Measurements from ENCODE around the gene DNAJC7. TPM values are rescaled to one million over a fixed set of nuclear protein-coding genes. Genes with fewer than 3 reads are reported as not detected.
A peak's percentile ranks its signal among the peaks of the same experiment; 100 is the strongest.

The DNAJC7 gene
- total RNA-seq, 1 experiment from 2014 or later: 147 TPM

DNA sequence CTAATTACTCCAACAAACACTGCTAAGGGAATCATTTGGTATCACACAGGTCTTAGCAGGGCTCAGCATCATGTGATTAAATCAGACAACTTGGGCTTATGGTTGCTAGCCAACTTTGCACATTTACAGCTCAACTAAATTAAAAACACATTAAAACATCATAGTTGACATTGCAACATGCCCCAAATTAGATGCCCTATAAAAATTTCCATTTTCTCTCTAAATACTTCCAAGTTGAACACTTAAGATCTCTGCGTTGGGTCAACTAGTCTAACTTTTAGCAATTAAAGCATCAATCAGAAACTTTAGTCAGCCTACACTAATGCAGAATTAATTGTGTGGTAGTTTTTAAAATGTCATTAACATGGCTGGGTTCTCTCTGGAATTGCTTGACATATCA lies 12.1 kb downstream of the DNAJC7 start:
- TF ChIP-seq, protein P1, sequence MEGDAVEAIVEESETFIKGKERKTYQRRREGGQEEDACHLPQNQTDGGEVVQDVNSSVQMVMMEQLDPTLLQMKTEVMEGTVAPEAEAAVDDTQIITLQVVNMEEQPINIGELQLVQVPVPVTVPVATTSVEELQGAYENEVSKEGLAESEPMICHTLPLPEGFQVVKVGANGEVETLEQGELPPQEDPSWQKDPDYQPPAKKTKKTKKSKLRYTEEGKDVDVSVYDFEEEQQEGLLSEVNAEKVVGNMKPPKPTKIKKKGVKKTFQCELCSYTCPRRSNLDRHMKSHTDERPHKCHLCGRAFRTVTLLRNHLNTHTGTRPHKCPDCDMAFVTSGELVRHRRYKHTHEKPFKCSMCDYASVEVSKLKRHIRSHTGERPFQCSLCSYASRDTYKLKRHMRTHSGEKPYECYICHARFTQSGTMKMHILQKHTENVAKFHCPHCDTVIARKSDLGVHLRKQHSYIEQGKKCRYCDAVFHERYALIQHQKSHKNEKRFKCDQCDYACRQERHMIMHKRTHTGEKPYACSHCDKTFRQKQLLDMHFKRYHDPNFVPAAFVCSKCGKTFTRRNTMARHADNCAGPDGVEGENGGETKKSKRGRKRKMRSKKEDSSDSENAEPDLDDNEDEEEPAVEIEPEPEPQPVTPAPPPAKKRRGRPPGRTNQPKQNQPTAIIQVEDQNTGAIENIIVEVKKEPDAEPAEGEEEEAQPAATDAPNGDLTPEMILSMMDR (IDR thresholded peaks at IDR 0.05; ENCODE audit: insufficient read depth in 1 of 2, low read depth in 1 of 2, low read length in 1 of 2, severe bottlenecking in 1 of 2, unreplicated experiment in 1 of 2): no peak
- no peaks in the 10 kb centered on the region for H3K9me3 Mint-ChIP-seq (ENCODE audit: unreplicated experiment)
- H3K36me3 Mint-ChIP-seq (ENCODE audit: insufficient read depth, unreplicated experiment): peaks cover 45% of the 10 kb centered on the region
- H3K27ac Mint-ChIP-seq (ENCODE audit: unreplicated experiment): peak overlapping the region; percentile 92
- Histone ChIP-seq H3K27me3 (replicated peaks; ENCODE audit: control insufficient read depth, insufficient read depth, low read length) (no peaks in the 10 kb centered on the region), H3K9me3 (no peaks in the 10 kb centered on the region), H3K4me1 (peaks cover 49% of the 10 kb centered on the region), H3K36me3 (ENCODE audit: control insufficient read depth, insufficient read depth, low read length) (peaks cover 3% of the 10 kb centered on the region; the same call in 1 of the 2 replicates), H3K4me3 (ENCODE audit: low read depth, low read length) (no peak overlapping the region)
- no TSS peak for BruUV-seq (replicated peaks)
- POLR2A ChIA-PET: no interaction called here
- H3K4me1 Mint-ChIP-seq (ENCODE audit: low read depth, unreplicated experiment): peaks cover 26% of the 10 kb centered on the region
- no peaks in the 10 kb centered on the region for H3K27me3 Mint-ChIP-seq (ENCODE audit: insufficient read depth, unreplicated experiment)
- intact Hi-C loops (cut with micrococcal nuclease; ENCODE audit: unreplicated experiment): no loop called here
- no peak overlapping the region for H3K4me3 Mint-ChIP-seq (ENCODE audit: unreplicated experiment)
- no peak for DNase-seq
- CTCF ChIA-PET: no interaction called here

DNA sequence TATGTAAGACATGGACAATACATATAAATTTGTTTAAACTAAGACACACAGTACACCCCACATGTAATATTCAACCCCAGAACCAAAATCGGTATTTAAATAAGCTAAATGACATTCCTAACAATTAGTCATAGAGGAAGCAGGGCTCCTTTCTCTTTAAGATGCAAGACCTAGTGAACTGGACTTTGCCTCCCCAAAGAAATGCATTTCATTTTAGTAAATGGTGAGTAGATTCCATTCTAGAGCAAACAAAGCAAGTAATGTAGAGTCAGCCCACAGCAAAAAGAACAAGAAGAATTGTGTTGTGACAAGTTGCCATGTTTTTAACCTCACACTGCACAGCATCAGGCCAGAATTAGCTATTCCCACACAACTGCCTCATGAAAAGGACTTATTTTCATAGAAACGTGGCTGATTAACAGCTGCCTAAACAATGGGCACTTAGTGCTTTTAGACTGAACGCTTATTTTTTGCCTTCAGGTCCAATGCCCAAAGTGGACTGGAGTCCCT lies 14.4 kb downstream of the DNAJC7 start:
- peak overlapping the region; percentile 68 for H3K4me3 Mint-ChIP-seq (ENCODE audit: unreplicated experiment)
- H3K4me1 Mint-ChIP-seq (ENCODE audit: low read depth, unreplicated experiment): peaks cover 26% of the 10 kb centered on the region
- H3K27ac Mint-ChIP-seq (ENCODE audit: unreplicated experiment): peak overlapping the region; percentile 92
- no TSS peak for BruUV-seq (replicated peaks)
- H3K27me3 Mint-ChIP-seq (ENCODE audit: insufficient read depth, unreplicated experiment): no peaks in the 10 kb centered on the region
- intact Hi-C loops (cut with micrococcal nuclease; ENCODE audit: unreplicated experiment): loop anchor here (2.0 kb wide), 2 partner anchors 14 to 36 kb away; partner anchors contain the start of genes CNP and DNAJC7
- Histone ChIP-seq H3K36me3 (ENCODE audit: control insufficient read depth, insufficient read depth, low read length) (peaks cover 5% of the 10 kb centered on the region), H3K9me3 (no peaks in the 10 kb centered on the region), H3K4me3 (ENCODE audit: low read depth, low read length) (0 out of 2 replicates have a peak overlapping the region, but pooled peaks have one; percentile 1), H3K27me3 (replicated peaks; ENCODE audit: control insufficient read depth, insufficient read depth, low read length) (no peaks in the 10 kb centered on the region), H3K4me1 (peaks cover 49% of the 10 kb centered on the region)
- ChIA-PET CTCF (interaction anchor here (0.9 to 2.2 kb wide), 5 partner anchors 14 to 98 kb away, joined by 3 to 17 read pairs (median 5); partner anchors contain the start of genes DNAJC7, NKIRAS2 and ZNF385C), POLR2A (interaction anchor here (0.5 to 3.1 kb wide), 7 partner anchors 14 to 222 kb away, joined by 3 to 40 read pairs (median 4); partner anchors contain the start of genes ACLY, CNP and DNAJC7)
- no peaks in the 10 kb centered on the region for H3K9me3 Mint-ChIP-seq (ENCODE audit: unreplicated experiment)
- DNase-seq: peak in 1 of 2 experiments; percentile 67
- peaks cover 56% of the 10 kb centered on the region for H3K36me3 Mint-ChIP-seq (ENCODE audit: insufficient read depth, unreplicated experiment)
- TF ChIP-seq, protein P1 (IDR thresholded peaks at IDR 0.05; ENCODE audit: insufficient read depth in 1 of 2, low read depth in 1 of 2, low read length in 1 of 2, severe bottlenecking in 1 of 2, unreplicated experiment in 1 of 2): no peak

DNA sequence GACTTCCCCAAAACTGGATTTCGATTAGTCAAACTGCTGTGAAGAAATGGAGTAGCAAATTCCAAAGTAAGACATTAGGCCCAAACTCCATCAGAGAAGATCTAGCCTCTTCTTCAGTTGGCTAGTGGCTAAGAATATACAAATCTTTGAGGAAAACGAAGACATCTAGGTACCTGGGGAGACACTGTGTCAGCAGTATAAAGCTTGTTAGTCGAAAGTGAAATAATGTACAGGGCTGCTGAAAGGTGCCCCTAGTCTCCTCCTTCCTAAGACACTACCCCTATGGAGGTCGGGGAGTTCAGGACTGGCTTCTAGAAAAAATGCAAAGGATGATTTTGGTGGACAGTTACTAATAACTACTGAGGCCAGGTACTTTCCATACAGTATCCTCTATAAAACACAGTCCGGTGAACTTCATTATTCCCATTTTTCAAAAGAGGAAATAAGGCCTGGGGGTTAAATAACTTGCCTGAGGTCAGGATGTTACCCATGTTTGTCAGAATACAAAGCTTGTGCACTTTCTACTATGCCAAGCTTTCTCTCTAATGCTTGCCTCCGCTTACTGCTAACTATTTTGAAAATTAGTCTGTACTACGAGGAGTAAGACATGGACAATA lies 15.0 kb downstream of the DNAJC7 start:
- CTCF ChIA-PET: interaction anchor here (0.9 to 2.2 kb wide), 5 partner anchors 15 to 99 kb away, joined by 3 to 17 read pairs (median 5); partner anchors contain the start of genes DNAJC7, NKIRAS2 and ZNF385C

More for the DNA sequence above, 15.0 kb downstream of the DNAJC7 start:
- peaks cover 49% of the 10 kb centered on the region for H3K4me1 ChIP-seq
- POLR2A ChIA-PET: interaction anchor here (0.5 to 3.1 kb wide), 6 partner anchors 15 to 221 kb away, joined by 3 to 40 read pairs (median 4); partner anchors contain the start of genes ACLY, CNP and DNAJC7
- H3K4me3 ChIP-seq (ENCODE audit: low read depth, low read length): no peak overlapping the region
- TF ChIP-seq, protein P1 (IDR thresholded peaks at IDR 0.05; ENCODE audit: insufficient read depth in 1 of 2, low read depth in 1 of 2, low read length in 1 of 2, severe bottlenecking in 1 of 2, unreplicated experiment in 1 of 2): no peak
- peaks cover 26% of the 10 kb centered on the region for H3K4me1 Mint-ChIP-seq (ENCODE audit: low read depth, unreplicated experiment)
- intact Hi-C loops (cut with micrococcal nuclease; ENCODE audit: unreplicated experiment): loop anchor here (2.0 kb wide), 2 partner anchors 15 to 35 kb away; partner anchors contain the start of genes CNP and DNAJC7
- no peaks in the 10 kb centered on the region for H3K27me3 Mint-ChIP-seq (ENCODE audit: insufficient read depth, unreplicated experiment)
- BruUV-seq (replicated peaks): TSS peak; percentile 2
- H3K4me3 Mint-ChIP-seq (ENCODE audit: unreplicated experiment): peak overlapping the region; percentile 68
- H3K27me3 ChIP-seq (replicated peaks; ENCODE audit: control insufficient read depth, insufficient read depth, low read length): no peaks in the 10 kb centered on the region
- H3K9me3 Mint-ChIP-seq (ENCODE audit: unreplicated experiment): no peaks in the 10 kb centered on the region
- peak overlapping the region; percentile 92 for H3K27ac Mint-ChIP-seq (ENCODE audit: unreplicated experiment)
- no peaks in the 10 kb centered on the region for H3K9me3 ChIP-seq
- peaks cover 5% of the 10 kb centered on the region for H3K36me3 ChIP-seq (ENCODE audit: control insufficient read depth, insufficient read depth, low read length)
- H3K36me3 Mint-ChIP-seq (ENCODE audit: insufficient read depth, unreplicated experiment): peaks cover 61% of the 10 kb centered on the region
- no peak for DNase-seq

Measured in Caco-2 (cell line).